Fibroblast of villous mesenchyme (primary cell): ENCODE measurements around the gene B4GALNT4. TPM values are rescaled to one million over a fixed set of nuclear protein-coding genes. Genes with fewer than 3 reads are reported as not detected.

ENCODE experiments used
- DNase-seq: peaks from one replicate; pipeline ENCODE4 v3.0.0-alpha.2; 2010; ENCODE audit warnings: low read depth
- H3K4me3 ChIP-seq: 2 replicates; pipeline ENCODE4 v1.5.1; 2011; ENCODE audit warnings: low read depth, mild to moderate bottlenecking, low read length
- CTCF ChIP-seq: IDR thresholded peaks from 2 replicates; pipeline ENCODE4 v1.5.1; 2012; ENCODE audit warnings: low read depth, mild to moderate bottlenecking, low read length; ENCODE audit not compliant: insufficient read depth
- total RNA-seq: library from RNA; depleted of rRNA; stranded (reverse); fragments of >200 nt; gene quantifications from 2 replicates; pipeline ENCODE4 v1.2.3, GENCODE V29; 2012

B4GALNT4 gene
- total RNA-seq, 1 donor: 0.43 TPM

- DNase-seq: peak; percentile 53
- no peak within 1 kb of the TSS for H3K4me3 ChIP-seq
- TF ChIP-seq CTCF: no peak
These were observed 24.9 kb downstream of the B4GALNT4 start, which contains the start of gene PKP3 for GRCh38 chr11:394034-394857. TSS of gene PKP3 (plus strand) at chr11:394209. CDS start at chr11:394293, 84 bp downstream.

GRCh38 chr11:394858-395655 lies 25.8 kb downstream of the B4GALNT4 start:
- H3K4me3 ChIP-seq: no peak overlapping the region
- DNase-seq: no peak
- TF ChIP-seq CTCF: no peak

- no peak for DNase-seq
- H3K4me3 ChIP-seq: no peak overlapping the region
- no peak for TF ChIP-seq CTCF
These were observed 26.6 kb downstream of the B4GALNT4 start for GRCh38 chr11:395866-396265.

- peak overlapping the region; percentile 51 for H3K4me3 ChIP-seq
- peak; percentile 20 for DNase-seq
- peak; percentile 44 for TF ChIP-seq CTCF
These were observed 27.2 kb downstream of the B4GALNT4 start for GRCh38 chr11:396511-396947.

GRCh38 chr11:396948-397548 lies 27.7 kb downstream of the B4GALNT4 start:
- TF ChIP-seq CTCF: peak; percentile 62
- peak overlapping the region; percentile 51 for H3K4me3 ChIP-seq
- peak; percentile 67 for DNase-seq

- no peak for TF ChIP-seq CTCF
- no peak for DNase-seq
- H3K4me3 ChIP-seq: no peak overlapping the region
These were observed 29.5 kb downstream of the B4GALNT4 start for GRCh38 chr11:398826-399225.
